ENCODE data around the gene CHTF8. TPM values are rescaled to one million over a fixed set of nuclear protein-coding genes. Genes with fewer than 3 reads are reported as not detected.
"Not testable (repeated sequence)": the region's sequence is repeated elsewhere in the genome, so short reads cannot be mapped to it uniquely, and the experiment has no call there.

Gene CHTF8
- total RNA-seq, 1 donor = 34.8 TPM

GRCh38 chr16:69124961-69125360 lies 7.4 kb downstream of the CHTF8 start:
- H3K27me3 ChIP-seq (ENCODE audit: insufficient read depth, low read length); H3K9me3 ChIP-seq (ENCODE audit: low read depth, low read length); H3K4me3 ChIP-seq (ENCODE audit: low read length); H3K4me1 ChIP-seq (ENCODE audit: insufficient read depth, low read length): not testable (repeated sequence)

- H3K27me3 ChIP-seq (ENCODE audit: insufficient read depth, low read length); H3K4me3 ChIP-seq (ENCODE audit: low read length); H3K9me3 ChIP-seq (ENCODE audit: low read depth, low read length); H3K4me1 ChIP-seq (ENCODE audit: insufficient read depth, low read length): not testable (repeated sequence)
These were observed 8.0 kb downstream of the CHTF8 start for GRCh38 chr16:69124406-69124805.

- Histone ChIP-seq H3K4me3 (ENCODE audit: low read length) (no peak overlapping the region), H3K27me3 (ENCODE audit: insufficient read depth, low read length) (no peaks in the 10 kb centered on the region), H3K4me1 (ENCODE audit: insufficient read depth, low read length) (no peaks in the 10 kb centered on the region), H3K9me3 (ENCODE audit: low read depth, low read length) (no peaks in the 10 kb centered on the region)
These were observed 8.5 kb downstream of the CHTF8 start for GRCh38 chr16:69123910-69124309.

DNA sequence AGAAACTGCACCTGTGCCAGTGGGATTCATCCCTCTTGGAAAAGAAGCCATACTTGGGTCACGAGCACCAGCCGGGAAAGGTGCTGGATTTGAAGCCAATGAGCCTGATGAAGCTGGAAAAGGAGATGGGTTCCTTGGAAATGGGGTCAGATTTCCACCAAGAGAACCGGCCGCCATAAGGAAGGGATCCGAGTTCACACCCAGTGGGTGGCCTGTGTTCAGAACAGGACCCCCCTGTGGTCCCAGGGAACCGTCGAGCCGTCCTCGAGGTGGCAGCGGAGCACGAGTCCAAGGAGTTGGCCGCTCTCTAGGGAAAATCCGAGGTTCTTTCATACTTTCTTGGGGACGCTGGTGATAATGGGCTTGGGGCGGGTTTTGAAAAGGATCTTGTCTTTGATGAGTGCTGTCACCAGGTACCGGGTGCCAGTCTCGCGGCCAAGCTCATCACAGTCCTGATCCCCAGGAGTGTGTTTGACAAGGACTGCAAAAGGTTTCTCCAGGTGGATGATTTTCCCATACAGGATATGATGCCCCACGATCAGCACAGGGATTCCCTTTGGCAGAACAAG lies 12.2 kb downstream of the CHTF8 start:
- Histone ChIP-seq H3K4me3 (ENCODE audit: low read length) (no peak overlapping the region), H3K27me3 (ENCODE audit: insufficient read depth, low read length) (no peaks in the 10 kb centered on the region)

GRCh38 chr16:69119536-69119935 lies 12.9 kb downstream of the CHTF8 start:
- H3K4me3 ChIP-seq (ENCODE audit: low read length) = no peak overlapping the region
- H3K27me3 ChIP-seq (ENCODE audit: insufficient read depth, low read length) = no peaks in the 10 kb centered on the region
- H3K4me1 ChIP-seq (ENCODE audit: insufficient read depth, low read length) = no peaks in the 10 kb centered on the region
- no peaks in the 10 kb centered on the region for H3K9me3 ChIP-seq (ENCODE audit: low read depth, low read length)

More for the DNA sequence above, 12.2 kb downstream of the CHTF8 start:
- H3K4me1 ChIP-seq (ENCODE audit: insufficient read depth, low read length) = no peaks in the 10 kb centered on the region
- no peaks in the 10 kb centered on the region for H3K9me3 ChIP-seq (ENCODE audit: low read depth, low read length)

DNA sequence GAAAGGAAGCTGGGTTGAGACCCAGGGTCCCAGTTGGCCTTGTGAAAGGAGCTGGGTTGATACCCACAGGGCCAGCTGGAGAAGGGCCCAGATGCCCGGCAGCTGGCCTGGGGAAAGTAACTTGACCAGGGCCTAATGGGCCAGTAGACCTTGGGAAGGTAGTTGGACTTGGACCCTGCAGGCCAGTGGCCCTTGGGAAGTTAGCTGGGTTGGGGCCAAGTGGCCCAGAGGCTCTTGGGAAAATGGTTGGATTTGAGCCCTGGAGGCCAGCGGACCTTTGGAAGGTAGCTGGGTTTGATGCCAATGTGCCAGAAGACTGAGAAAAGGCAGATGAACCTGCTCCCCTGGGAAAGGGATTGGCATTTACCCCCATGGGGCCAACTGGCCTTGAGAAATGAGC lies 13.4 kb downstream of the CHTF8 start:
- Histone ChIP-seq H3K9me3 (ENCODE audit: low read depth, low read length) (no peaks in the 10 kb centered on the region), H3K27me3 (ENCODE audit: insufficient read depth, low read length) (no peaks in the 10 kb centered on the region), H3K4me1 (ENCODE audit: insufficient read depth, low read length) (no peaks in the 10 kb centered on the region), H3K4me3 (ENCODE audit: low read length) (no peak overlapping the region)

GRCh38 chr16:69118468-69118867 lies 13.9 kb downstream of the CHTF8 start:
- no peaks in the 10 kb centered on the region for H3K4me1 ChIP-seq (ENCODE audit: insufficient read depth, low read length)
- H3K4me3 ChIP-seq (ENCODE audit: low read length) = no peak overlapping the region
- no peaks in the 10 kb centered on the region for H3K9me3 ChIP-seq (ENCODE audit: low read depth, low read length)
- no peaks in the 10 kb centered on the region for H3K27me3 ChIP-seq (ENCODE audit: insufficient read depth, low read length)

DNA sequence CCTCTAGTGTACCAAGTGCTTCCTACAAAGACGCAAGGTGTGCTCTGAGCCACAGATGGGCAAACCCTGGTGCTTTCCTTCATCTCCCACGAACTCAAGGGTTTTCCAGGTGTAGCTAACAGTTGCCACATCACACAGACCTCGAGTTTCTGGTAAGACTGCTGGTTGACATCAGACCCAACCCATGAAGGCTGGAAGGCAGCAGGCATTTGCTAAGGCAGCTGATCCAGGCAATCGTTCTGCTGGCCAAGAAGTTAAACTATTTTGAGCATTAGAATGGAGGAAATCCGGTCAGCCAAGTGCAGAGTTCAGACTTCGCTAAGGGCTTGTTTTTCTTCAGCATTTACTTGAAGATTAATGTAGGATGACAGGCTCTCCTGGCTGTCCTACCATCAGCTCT lies 15.5 kb downstream of the CHTF8 start:
- Histone ChIP-seq H3K27me3 (ENCODE audit: insufficient read depth, low read length) (no peaks in the 10 kb centered on the region), H3K4me1 (ENCODE audit: insufficient read depth, low read length) (no peaks in the 10 kb centered on the region), H3K9me3 (ENCODE audit: low read depth, low read length) (no peaks in the 10 kb centered on the region)

DNA sequence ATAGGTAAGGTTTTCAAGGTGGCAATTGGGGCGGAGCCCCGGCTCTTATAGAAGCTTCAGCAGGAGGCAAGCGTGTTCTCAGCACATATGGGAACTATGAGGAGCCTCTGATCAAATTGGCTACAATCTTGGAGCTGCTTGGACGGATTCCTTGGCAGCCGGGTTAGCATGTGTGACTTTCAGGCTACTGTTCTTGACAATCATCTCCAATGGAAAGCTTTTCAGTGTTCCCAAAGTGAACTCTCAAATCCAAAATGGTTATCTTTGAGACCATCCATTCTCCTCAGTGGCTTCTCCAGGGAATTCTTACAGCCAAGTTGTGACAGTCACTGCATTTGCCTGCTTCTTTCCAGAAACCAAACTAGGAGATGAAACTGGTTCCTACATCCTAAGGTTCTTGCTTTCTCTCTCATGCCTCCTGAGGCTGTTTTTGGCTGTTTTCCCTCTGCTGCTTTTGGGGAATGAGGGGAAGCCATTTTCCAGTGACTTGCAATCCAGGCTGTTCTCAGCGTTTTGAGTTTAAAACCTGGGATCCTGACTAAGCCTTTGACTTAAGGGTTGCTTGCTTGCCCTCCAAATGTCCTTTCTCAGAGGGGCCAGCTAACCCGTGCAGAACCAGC lies 16.0 kb downstream of the CHTF8 start:
- H3K4me1 ChIP-seq (ENCODE audit: insufficient read depth, low read length) = no peaks in the 10 kb centered on the region
- no peak overlapping the region for H3K4me3 ChIP-seq (ENCODE audit: low read length)
- no peaks in the 10 kb centered on the region for H3K27me3 ChIP-seq (ENCODE audit: insufficient read depth, low read length)
- no peaks in the 10 kb centered on the region for H3K9me3 ChIP-seq (ENCODE audit: low read depth, low read length)

More for the DNA sequence above, 15.5 kb downstream of the CHTF8 start:
- H3K4me3 ChIP-seq (ENCODE audit: low read length) = no peak overlapping the region

DNA sequence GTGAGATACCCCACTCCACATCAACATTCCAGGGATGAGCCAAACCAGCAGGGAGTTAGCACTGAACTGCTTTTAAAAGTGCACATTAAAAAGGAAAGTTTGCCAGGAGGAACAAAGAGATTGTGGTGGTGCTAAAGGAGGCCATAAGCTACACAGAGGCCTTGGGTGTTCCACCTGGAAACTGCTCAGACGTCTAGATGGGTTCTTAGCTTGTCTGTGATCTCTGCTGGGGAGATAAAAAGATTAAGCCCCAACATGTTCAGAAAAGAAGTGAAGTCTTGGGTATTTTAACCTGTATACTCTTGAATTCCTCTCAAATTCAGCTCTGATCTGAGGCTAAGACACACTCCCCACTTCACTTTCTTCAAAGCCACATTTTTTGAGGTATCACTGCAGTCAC lies 16.6 kb downstream of the CHTF8 start:
- no peaks in the 10 kb centered on the region for H3K4me1 ChIP-seq (ENCODE audit: insufficient read depth, low read length)
- H3K27me3 ChIP-seq (ENCODE audit: insufficient read depth, low read length) = no peaks in the 10 kb centered on the region
- H3K4me3 ChIP-seq (ENCODE audit: low read length) = no peak overlapping the region
- H3K9me3 ChIP-seq (ENCODE audit: low read depth, low read length) = no peaks in the 10 kb centered on the region

DNA sequence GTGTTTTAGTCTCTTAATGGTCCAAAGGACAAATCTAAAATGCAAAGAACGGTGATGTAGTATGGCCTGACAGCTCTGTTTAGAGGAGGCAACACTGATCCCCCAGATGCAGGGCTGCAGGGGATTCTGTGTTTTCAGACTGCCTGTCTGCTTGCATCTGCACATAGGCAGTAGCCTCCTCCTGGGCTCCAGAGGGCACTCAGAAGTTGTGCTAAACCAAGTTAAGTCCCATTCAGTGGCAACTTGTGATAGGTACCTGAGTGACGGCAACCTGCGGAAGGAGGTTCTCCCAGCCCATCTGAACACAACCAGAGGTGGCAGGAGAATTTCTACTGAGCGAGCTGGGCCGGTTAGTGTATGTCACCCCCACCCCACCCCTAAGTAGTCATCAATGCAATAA lies 17.0 kb downstream of the CHTF8 start:
- Histone ChIP-seq H3K27me3 (ENCODE audit: insufficient read depth, low read length) (no peaks in the 10 kb centered on the region), H3K9me3 (ENCODE audit: low read depth, low read length) (no peaks in the 10 kb centered on the region)

GRCh38 chr16:69114976-69115355 lies 17.4 kb downstream of the CHTF8 start:
- Histone ChIP-seq H3K27me3 (ENCODE audit: insufficient read depth, low read length) (no peaks in the 10 kb centered on the region), H3K4me3 (ENCODE audit: low read length) (no peak overlapping the region), H3K4me1 (ENCODE audit: insufficient read depth, low read length) (no peaks in the 10 kb centered on the region), H3K9me3 (ENCODE audit: low read depth, low read length) (no peaks in the 10 kb centered on the region)

More for the DNA sequence above, 17.0 kb downstream of the CHTF8 start:
- H3K4me1 ChIP-seq (ENCODE audit: insufficient read depth, low read length) = no peaks in the 10 kb centered on the region
- H3K4me3 ChIP-seq (ENCODE audit: low read length) = no peak overlapping the region

DNA sequence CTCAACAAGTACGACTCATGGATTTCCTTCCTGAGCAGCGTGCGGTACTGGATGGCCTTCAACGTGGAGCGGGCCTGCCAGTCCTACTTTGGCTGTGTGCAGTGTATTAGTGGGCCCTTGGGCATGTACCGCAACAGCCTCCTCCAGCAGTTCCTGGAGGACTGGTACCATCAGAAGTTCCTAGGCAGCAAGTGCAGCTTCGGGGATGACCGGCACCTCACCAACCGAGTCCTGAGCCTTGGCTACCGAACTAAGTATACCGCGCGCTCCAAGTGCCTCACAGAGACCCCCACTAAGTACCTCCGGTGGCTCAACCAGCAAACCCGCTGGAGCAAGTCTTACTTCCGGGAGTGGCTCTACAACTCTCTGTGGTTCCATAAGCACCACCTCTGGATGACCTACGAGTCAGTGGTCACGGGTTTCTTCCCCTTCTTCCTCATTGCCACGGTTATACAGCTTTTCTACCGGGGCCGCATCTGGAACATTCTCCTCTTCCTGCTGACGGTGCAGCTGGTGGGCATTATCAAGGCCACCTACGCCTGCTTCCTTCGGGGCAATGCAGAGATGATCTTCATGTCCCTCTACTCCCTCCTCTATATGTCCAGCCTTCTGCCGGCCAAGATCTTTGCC lies 17.9 kb downstream of the CHTF8 start:
- Histone ChIP-seq H3K4me1 (ENCODE audit: insufficient read depth, low read length) (no peaks in the 10 kb centered on the region), H3K4me3 (ENCODE audit: low read length) (no peak overlapping the region), H3K9me3 (ENCODE audit: low read depth, low read length) (no peaks in the 10 kb centered on the region), H3K27me3 (ENCODE audit: insufficient read depth, low read length) (no peaks in the 10 kb centered on the region)

DNA sequence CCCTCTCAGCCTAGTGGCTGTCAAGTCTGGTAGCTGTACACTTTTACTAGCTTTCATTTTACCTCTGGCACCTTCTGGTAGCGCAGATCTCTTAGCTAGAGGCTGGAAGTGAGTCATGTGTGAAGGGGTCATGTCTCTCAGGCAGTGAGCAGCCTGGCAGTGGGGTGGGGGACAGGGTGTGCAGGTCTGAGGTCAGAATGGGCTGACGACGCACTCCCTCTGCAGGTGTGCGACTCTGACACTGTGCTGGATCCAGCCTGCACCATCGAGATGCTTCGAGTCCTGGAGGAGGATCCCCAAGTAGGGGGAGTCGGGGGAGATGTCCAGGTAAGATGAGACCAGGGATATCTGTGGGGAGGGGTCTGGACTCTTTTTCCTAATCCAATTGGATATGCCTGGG lies 19.2 kb downstream of the CHTF8 start:
- H3K4me3 ChIP-seq (ENCODE audit: low read length) = no peak overlapping the region
- H3K27me3 ChIP-seq (ENCODE audit: insufficient read depth, low read length) = peaks cover 7% of the 10 kb centered on the region
- H3K4me1 ChIP-seq (ENCODE audit: insufficient read depth, low read length) = no peaks in the 10 kb centered on the region
- no peaks in the 10 kb centered on the region for H3K9me3 ChIP-seq (ENCODE audit: low read depth, low read length)

GRCh38 chr16:69112285-69113129 lies 19.9 kb downstream of the CHTF8 start:
- H3K4me3 ChIP-seq (ENCODE audit: low read length) = no peak overlapping the region
- H3K4me1 ChIP-seq (ENCODE audit: insufficient read depth, low read length) = peaks cover 2% of the 10 kb centered on the region
- no peaks in the 10 kb centered on the region for H3K9me3 ChIP-seq (ENCODE audit: low read depth, low read length)
- H3K27me3 ChIP-seq (ENCODE audit: insufficient read depth, low read length) = peaks cover 14% of the 10 kb centered on the region
